Skeletal muscle satellite cell (primary cell): ENCODE results near the gene NIPBL.
"Not testable (repeated sequence)": the region's sequence is repeated elsewhere in the genome, so short reads cannot be mapped to it uniquely, and the experiment has no call there.

Experiments
- H3K27me3 ChIP-seq: 2 replicates; pipeline ENCODE4 v1.7.0; 2013; ENCODE audit warnings: low read length; ENCODE audit not compliant: control insufficient read depth, insufficient read depth
- H3K36me3 ChIP-seq: 2 replicates; pipeline ENCODE4 v1.7.0; 2013; ENCODE audit warnings: mild to moderate bottlenecking, control low read depth, low read length; ENCODE audit not compliant: insufficient read depth
- H3K4me1 ChIP-seq: 2 replicates; pipeline ENCODE4 v1.7.0; 2013; ENCODE audit warnings: low read length; ENCODE audit not compliant: control insufficient read depth, insufficient read depth
- H3K4me2 ChIP-seq: 2 replicates; pipeline ENCODE4 v1.7.0; 2013; ENCODE audit warnings: mild to moderate bottlenecking, low read length
- H3K4me3 ChIP-seq: 2 replicates; pipeline ENCODE4 v1.7.0; 2013; ENCODE audit warnings: low read length
- H3K9ac ChIP-seq: 2 replicates; pipeline ENCODE4 v1.7.0; 2013; ENCODE audit warnings: mild to moderate bottlenecking, low read depth, low read length, moderate library complexity
- H3K9me3 ChIP-seq: replicated peaks from 2 replicates; pipeline ENCODE4 v1.7.0; 2013; ENCODE audit warnings: mild to moderate bottlenecking, control low read depth, low read length

NIPBL gene

DNA sequence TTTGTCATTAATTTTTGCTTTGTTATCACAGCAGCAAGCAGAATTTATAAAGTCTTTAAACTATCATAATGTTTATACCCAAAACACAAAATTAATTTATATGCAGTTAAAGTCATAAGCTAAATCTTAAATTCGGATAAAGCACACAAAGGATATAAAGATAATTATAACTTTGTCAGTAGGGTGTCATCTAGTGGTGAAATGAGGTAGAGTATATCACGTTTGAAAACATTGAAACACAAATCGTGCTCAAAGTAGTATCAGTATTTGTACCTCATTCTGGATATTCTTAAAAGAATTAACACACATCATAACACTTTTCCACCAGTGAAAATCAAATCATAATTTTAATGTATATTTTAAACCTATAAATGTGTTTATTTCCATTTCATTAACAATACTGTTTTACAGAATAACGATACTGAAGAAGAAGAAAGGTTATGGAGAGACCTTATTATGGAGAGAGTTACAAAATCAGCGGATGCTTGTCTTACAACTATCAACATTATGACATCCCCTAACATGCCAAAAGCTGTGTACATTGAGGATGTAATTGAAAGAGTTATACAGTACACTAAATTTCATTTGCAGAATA, 129.5 kb downstream of the NIPBL start:
- no peaks in the 10 kb centered on the region for H3K27me3 ChIP-seq
- H3K4me2 ChIP-seq, result no peak overlapping the region
- no peak overlapping the region for H3K4me3 ChIP-seq
- H3K4me1 ChIP-seq, result no peaks in the 10 kb centered on the region
- no peak overlapping the region for H3K9ac ChIP-seq
- H3K9me3 ChIP-seq, result no peaks in the 10 kb centered on the region
- H3K36me3 ChIP-seq, result peaks cover 50% of the 10 kb centered on the region

DNA sequence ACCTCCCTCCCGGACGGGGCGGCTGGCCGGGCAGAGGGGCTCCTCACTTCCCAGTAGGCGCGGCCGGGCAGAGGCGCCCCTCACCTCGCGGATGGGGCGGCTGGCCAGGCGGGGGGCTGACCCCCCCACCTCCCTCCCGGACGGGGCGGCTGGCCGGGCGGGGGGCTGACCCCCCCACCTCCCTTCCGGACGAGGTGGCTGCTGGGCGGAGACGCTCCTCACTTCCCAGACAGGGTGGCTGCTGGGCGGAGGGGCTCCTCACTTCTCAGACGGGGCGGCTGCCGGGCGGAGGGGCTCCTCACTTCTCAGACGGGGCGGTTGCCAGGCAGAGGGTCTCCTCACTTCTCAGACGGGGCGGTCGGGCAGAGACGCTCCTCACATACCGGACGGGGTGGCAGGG, 136.6 kb downstream of the NIPBL start:
- peaks cover 28% of the 10 kb centered on the region for H3K36me3 ChIP-seq

DNA sequence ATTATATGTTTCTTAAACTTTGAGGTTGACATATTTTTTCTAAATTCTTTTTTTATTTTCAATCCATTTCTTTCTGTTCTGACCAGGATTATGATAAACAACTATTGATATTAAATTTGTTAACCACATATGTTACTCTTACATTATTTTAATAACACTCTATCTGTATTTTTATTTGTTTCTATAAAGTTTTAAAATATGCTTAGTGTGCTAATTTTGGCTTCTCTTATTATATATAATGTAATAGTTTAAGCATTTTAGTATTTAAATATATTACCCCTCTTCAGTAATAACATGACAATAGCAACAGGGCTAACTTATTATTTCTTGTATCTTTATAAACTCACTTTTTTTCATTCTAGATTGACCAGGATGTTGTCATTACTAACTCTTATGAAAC, 137.8 kb downstream of the NIPBL start:
- Histone ChIP-seq H3K4me1 (peaks cover 12% of the 10 kb centered on the region), H3K36me3 (peaks cover 21% of the 10 kb centered on the region), H3K4me3 (no peak overlapping the region), H3K9ac (no peak overlapping the region), H3K27me3 (no peaks in the 10 kb centered on the region), H3K9me3 (no peaks in the 10 kb centered on the region), H3K4me2 (no peak overlapping the region)

More for the DNA sequence above, 136.6 kb downstream of the NIPBL start:
- not testable (repeated sequence) for H3K27me3 ChIP-seq, H3K9ac ChIP-seq, H3K9me3 ChIP-seq, H3K4me2 ChIP-seq, H3K4me3 ChIP-seq
- H3K4me1 ChIP-seq, result peaks cover 12% of the 10 kb centered on the region

GRCh38 chr5:37015795-37016666, 139.5 kb downstream of the NIPBL start:
- peaks cover 18% of the 10 kb centered on the region for H3K36me3 ChIP-seq
- H3K4me1 ChIP-seq, result peaks cover 12% of the 10 kb centered on the region
- H3K4me3 ChIP-seq, result no peak overlapping the region
- H3K27me3 ChIP-seq, result no peaks in the 10 kb centered on the region
- H3K9me3 ChIP-seq, result no peaks in the 10 kb centered on the region
- no peak overlapping the region for H3K9ac ChIP-seq
- H3K4me2 ChIP-seq, result peak overlapping the region; percentile 14

- Histone ChIP-seq H3K4me2 (no peak overlapping the region), H3K9ac (no peak overlapping the region), H3K9me3 (no peaks in the 10 kb centered on the region), H3K27me3 (no peaks in the 10 kb centered on the region), H3K4me1 (no peaks in the 10 kb centered on the region), H3K36me3 (peaks cover 37% of the 10 kb centered on the region), H3K4me3 (no peak overlapping the region)
Observed at GRCh38 chr5:37028910-37029309, 152.3 kb downstream of the NIPBL start.

GRCh38 chr5:37029436-37029835, 152.9 kb downstream of the NIPBL start:
- Histone ChIP-seq H3K9ac (no peak overlapping the region), H3K27me3 (no peaks in the 10 kb centered on the region), H3K4me3 (no peak overlapping the region), H3K4me1 (no peaks in the 10 kb centered on the region), H3K9me3 (no peaks in the 10 kb centered on the region), H3K36me3 (peaks cover 32% of the 10 kb centered on the region), H3K4me2 (no peak overlapping the region)

- H3K9ac ChIP-seq, result no peak overlapping the region
- H3K4me1 ChIP-seq, result no peaks in the 10 kb centered on the region
- no peak overlapping the region for H3K4me3 ChIP-seq
- H3K9me3 ChIP-seq, result no peaks in the 10 kb centered on the region
- no peaks in the 10 kb centered on the region for H3K27me3 ChIP-seq
- H3K36me3 ChIP-seq, result peaks cover 36% of the 10 kb centered on the region
- H3K4me2 ChIP-seq, result no peak overlapping the region
Observed at GRCh38 chr5:37034955-37035354, 158.4 kb downstream of the NIPBL start.

- no peaks in the 10 kb centered on the region for H3K9me3 ChIP-seq
- H3K4me2 ChIP-seq, result no peak overlapping the region
- no peak overlapping the region for H3K9ac ChIP-seq
- no peak overlapping the region for H3K4me3 ChIP-seq
- H3K4me1 ChIP-seq, result no peaks in the 10 kb centered on the region
- peaks cover 22% of the 10 kb centered on the region for H3K36me3 ChIP-seq
- H3K27me3 ChIP-seq, result no peaks in the 10 kb centered on the region
Observed at GRCh38 chr5:37037840-37038239, 161.3 kb downstream of the NIPBL start.

DNA sequence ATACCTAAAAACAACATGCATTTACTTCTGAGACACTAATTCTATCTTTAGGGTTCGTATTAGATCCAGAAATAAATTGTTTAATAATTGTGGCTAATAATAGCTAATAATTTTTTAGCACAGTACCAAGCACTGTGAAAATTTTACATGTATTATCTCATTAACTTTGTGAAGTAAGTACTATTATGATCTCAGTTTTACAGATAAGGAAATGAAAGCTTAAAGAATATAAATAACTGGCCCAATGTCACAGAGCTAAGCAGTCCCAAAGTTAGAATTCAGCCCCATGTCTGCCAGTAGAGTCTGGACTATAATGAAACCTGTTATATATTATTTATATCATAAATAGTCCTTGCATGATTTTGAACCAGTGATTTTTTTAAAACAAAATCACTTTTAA, 163.3 kb downstream of the NIPBL start:
- Histone ChIP-seq H3K4me3 (no peak overlapping the region), H3K9me3 (no peaks in the 10 kb centered on the region), H3K4me1 (no peaks in the 10 kb centered on the region), H3K27me3 (no peaks in the 10 kb centered on the region), H3K9ac (no peak overlapping the region), H3K36me3 (peaks cover 33% of the 10 kb centered on the region), H3K4me2 (no peak overlapping the region)

DNA sequence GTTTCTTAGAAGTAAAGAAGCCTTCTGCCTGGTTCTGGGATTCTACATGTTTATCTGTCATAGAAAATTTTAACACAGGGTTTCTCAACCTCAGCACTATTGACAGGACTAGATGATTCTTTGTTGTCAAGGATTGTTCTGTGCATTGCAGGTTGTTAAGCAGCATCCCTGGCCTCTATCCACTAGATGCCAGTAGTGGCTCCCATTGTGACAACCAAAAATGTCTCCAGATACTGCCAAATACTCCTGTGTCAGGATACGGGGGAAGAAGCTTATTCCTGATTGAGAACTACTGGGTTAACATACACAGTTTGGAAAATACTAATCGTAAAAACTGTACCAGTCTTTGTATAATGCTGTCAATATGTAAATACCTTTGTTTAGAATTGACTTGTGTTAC, 167.1 kb downstream of the NIPBL start:
- Histone ChIP-seq H3K36me3 (peaks cover 44% of the 10 kb centered on the region), H3K4me1 (no peaks in the 10 kb centered on the region), H3K9ac (no peak overlapping the region), H3K4me3 (no peak overlapping the region), H3K4me2 (no peak overlapping the region), H3K9me3 (no peaks in the 10 kb centered on the region), H3K27me3 (no peaks in the 10 kb centered on the region)

GRCh38 chr5:37044120-37044519, 167.6 kb downstream of the NIPBL start:
- H3K4me2 ChIP-seq, result no peak overlapping the region
- no peaks in the 10 kb centered on the region for H3K27me3 ChIP-seq
- peaks cover 45% of the 10 kb centered on the region for H3K36me3 ChIP-seq
- H3K4me1 ChIP-seq, result no peaks in the 10 kb centered on the region
- no peaks in the 10 kb centered on the region for H3K9me3 ChIP-seq
- no peak overlapping the region for H3K4me3 ChIP-seq
- H3K9ac ChIP-seq, result no peak overlapping the region

- Histone ChIP-seq H3K36me3 (peaks cover 46% of the 10 kb centered on the region), H3K9me3 (no peaks in the 10 kb centered on the region), H3K4me1 (no peaks in the 10 kb centered on the region), H3K27me3 (no peaks in the 10 kb centered on the region), H3K9ac (no peak overlapping the region), H3K4me3 (no peak overlapping the region), H3K4me2 (no peak overlapping the region)
Observed at GRCh38 chr5:37045703-37046102, 169.1 kb downstream of the NIPBL start.
